ENCODE results near the gene METAP2. TPM values are rescaled to one million over a fixed set of nuclear protein-coding genes. Genes with fewer than 3 reads are reported as not detected.

METAP2 gene
- total RNA-seq, 4 donors from 2014 or later: 25.1 to 106 (median 30.0) TPM

DNA sequence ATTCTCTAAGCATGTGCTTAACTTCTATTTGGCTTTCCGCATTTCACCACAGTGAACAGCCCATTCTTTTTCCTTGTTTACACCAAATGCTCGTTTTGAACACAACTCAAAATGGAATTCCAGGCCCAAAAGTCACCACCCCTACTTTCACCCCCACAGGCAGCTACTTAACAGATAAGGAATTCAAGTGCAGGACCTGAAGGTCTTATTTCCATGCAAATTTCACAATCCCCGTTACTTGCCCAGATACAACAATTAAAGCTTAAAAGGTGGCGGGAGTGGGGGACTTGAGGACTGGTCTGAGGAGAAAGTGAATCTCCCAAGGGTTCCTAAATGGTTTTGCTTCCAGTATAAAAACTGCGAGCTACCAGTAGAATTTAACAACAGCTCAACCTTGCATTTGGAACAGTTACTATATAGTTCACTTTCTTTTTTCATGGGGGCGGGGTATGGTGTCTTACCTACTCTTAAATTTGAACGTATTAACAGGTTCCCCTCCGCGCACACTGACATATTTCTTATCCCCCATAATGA is 73.6 kb downstream of the METAP2 start:
- DNase-seq: no peak
- Histone ChIP-seq H3K36me3 (no peaks in the 10 kb centered on the region), H3K27me3 (peaks cover 0 to 14% of the 10 kb centered on the region in 2 donors), H3K9me3 (peaks cover 0 to 6% (median 0%) of the 10 kb centered on the region in 4 donors), H3K4me3 (peak overlapping the region; percentile 56 to 79 (median 58)), H3K27ac (peak overlapping the region in 3 of 4 donors; percentile 23 to 72 (median 69)), H3K4me1 (no peaks in the 10 kb centered on the region)
- TF ChIP-seq, protein P1, sequence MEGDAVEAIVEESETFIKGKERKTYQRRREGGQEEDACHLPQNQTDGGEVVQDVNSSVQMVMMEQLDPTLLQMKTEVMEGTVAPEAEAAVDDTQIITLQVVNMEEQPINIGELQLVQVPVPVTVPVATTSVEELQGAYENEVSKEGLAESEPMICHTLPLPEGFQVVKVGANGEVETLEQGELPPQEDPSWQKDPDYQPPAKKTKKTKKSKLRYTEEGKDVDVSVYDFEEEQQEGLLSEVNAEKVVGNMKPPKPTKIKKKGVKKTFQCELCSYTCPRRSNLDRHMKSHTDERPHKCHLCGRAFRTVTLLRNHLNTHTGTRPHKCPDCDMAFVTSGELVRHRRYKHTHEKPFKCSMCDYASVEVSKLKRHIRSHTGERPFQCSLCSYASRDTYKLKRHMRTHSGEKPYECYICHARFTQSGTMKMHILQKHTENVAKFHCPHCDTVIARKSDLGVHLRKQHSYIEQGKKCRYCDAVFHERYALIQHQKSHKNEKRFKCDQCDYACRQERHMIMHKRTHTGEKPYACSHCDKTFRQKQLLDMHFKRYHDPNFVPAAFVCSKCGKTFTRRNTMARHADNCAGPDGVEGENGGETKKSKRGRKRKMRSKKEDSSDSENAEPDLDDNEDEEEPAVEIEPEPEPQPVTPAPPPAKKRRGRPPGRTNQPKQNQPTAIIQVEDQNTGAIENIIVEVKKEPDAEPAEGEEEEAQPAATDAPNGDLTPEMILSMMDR (IDR thresholded peaks at IDR 0.05): no peak
- TF ChIP-seq POLR2A (IDR thresholded peaks at IDR 0.05): no peak

DNA sequence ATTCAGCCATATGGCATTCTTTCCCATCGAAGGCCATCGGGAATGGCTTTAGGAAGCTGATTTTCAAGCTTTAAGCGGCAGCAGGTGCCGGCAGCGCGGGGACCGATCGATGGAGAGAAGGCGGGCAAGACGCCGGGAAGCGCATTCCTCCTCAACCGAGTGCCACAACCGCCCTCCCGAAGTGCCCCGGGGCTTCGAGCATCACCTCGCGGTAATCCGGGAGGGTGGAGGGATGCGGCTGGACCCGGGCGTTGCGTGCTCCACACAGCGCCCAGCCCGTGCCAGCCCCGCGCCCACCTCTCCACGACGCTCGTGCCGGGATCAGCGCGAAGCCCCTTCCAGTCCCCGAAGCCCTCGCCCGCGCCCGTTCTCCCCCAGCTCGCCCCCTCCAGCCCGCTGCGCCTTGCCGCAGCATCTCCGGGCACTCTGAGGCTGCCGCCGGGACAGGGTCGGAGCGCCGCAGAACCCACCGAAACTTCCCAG is 74.1 kb downstream of the METAP2 start:
- no peaks in the 10 kb centered on the region for H3K4me1 ChIP-seq
- peak overlapping the region; percentile 56 to 79 (median 58) for H3K4me3 ChIP-seq
- H3K36me3 ChIP-seq: no peaks in the 10 kb centered on the region
- TF ChIP-seq POLR2A (IDR thresholded peaks at IDR 0.05): no peak
- TF ChIP-seq, protein P1 (IDR thresholded peaks at IDR 0.05): no peak
- peaks cover 0 to 14% of the 10 kb centered on the region in 2 donors for H3K27me3 ChIP-seq
- peak overlapping the region; percentile 23 to 76 (median 70) for H3K27ac ChIP-seq
- peaks cover 0 to 6% (median 0%) of the 10 kb centered on the region in 4 donors for H3K9me3 ChIP-seq
- peak in 2 of 3 donors; percentile 51 to 54 for DNase-seq

DNA sequence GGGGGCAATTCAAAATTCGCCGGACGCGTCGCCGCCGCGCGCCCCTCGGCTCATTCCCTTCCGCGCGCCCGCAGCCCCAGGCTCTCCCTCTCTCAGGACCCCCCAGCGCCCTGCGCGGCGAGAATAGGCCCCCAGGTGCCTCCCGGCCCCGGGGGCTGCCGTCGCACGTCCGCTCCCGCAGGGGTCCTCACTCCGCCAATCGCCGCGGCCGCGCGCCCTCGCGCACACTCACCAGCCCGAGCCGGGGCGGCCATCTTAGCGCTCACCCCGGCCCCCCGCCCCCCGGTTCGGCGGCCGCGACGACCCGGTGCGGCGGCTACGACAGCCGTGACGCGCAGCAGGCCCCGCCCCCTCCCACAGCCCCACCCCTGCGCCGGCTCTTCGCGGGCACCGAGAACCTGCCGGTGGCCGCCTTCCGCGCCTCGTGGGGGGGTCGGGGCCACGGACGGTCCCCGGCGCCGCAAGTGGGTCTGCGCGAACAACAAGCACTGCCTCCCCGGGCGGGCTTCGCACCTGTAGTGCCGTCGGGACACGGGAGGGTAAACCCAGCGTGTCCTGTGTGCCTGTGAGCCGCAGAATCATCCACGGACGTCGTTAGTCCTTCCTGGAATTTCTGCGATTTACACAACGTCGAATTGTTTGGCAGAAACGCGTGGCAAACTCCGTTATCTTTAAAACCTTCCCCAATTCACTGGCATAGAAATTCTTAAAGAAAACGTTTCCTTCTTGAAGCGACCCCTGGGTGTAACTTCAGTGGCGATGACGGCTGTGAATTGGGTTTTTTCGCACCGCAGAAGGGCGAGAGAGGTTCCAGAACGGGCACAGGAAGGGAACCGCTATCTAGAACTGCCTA is 74.8 kb downstream of the METAP2 start:
- peaks cover 0 to 14% of the 10 kb centered on the region in 2 donors for H3K27me3 ChIP-seq

DNA sequence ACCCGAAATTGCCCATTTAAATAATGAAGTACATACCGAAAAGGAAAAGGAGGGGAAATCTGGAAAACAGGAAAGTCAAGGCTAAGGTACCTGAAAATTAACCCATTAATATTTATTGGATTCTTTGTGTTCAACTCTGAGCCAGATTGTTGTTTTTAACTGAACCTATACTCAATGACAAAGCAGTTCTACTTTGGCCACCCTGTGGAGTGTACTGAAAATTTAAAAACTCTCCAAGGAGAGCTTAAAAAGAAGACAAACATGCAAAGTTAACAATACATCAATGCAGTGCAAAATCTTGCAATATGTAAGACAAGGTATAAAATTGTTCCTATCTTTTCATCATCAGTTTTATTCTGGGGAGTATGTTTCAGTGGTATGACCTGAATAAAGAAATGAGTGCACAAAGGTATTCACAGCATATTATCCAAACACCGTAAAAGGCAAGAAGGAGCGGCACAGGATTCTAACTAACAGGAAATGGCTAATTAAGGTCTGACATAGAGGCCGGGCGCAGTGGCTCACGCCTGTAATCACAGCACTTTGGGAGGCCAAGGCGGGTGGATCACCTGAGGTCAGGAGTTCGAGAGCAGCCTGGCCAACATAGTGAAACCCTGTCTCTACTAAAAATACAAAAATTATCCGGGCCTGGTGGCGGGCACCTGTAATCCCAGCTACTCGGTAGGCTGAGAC is 75.6 kb downstream of the METAP2 start:
- Histone ChIP-seq H3K9me3 (peaks cover 0 to 6% (median 0%) of the 10 kb centered on the region in 4 donors), H3K27me3 (peaks cover 0 to 14% of the 10 kb centered on the region in 2 donors), H3K4me3 (peak overlapping the region in 3 of 4 donors; percentile 56 to 79 (median 58)), H3K36me3 (no peaks in the 10 kb centered on the region), H3K4me1 (no peaks in the 10 kb centered on the region), H3K27ac (no peak overlapping the region)
- TF ChIP-seq, protein P1 (IDR thresholded peaks at IDR 0.05): no peak
- no peak for TF ChIP-seq POLR2A (IDR thresholded peaks at IDR 0.05)
- DNase-seq: no peak

More for the DNA sequence above, 74.8 kb downstream of the METAP2 start:
- DNase-seq: peak; percentile 63 to 75 (median 66)
- peak overlapping the region; percentile 56 to 79 (median 58) for H3K4me3 ChIP-seq
- H3K27ac ChIP-seq: peak overlapping the region; percentile 23 to 76 (median 70)
- H3K9me3 ChIP-seq: peaks cover 0 to 6% (median 0%) of the 10 kb centered on the region in 4 donors
- no peaks in the 10 kb centered on the region for H3K36me3 ChIP-seq
- TF ChIP-seq, protein P1 (IDR thresholded peaks at IDR 0.05): no peak
- no peak for TF ChIP-seq POLR2A (IDR thresholded peaks at IDR 0.05)
- no peaks in the 10 kb centered on the region for H3K4me1 ChIP-seq

DNA sequence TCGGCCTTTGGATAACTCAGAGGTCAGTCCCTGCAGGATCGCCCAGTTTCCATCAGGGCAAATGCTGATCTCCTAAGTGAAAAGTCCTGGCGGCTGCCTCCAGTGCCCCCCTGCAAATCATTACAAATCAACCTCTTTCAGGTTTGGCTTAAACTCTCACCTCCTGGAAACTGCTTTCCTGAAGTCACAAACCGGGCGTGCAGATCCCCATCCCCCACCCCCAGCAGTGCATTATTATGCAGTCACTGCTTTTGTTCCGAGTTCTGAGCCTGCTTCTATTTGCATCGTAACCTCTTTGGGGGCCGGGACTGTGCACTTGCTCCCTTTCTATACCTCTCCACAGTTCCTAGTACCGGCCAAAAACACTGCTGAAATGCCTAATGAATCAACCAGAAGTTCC is 77.4 kb downstream of the METAP2 start, which contains the start of gene USP44:
Gene USP44 (minus strand): TSS at position 172 of the 400 bp plus-strand sequence. CDS start 17,220 bp downstream, outside the sequence.
- Histone ChIP-seq H3K4me3 (no peak within 1 kb of the TSS), H3K27ac (no peak within 1 kb of the TSS), H3K36me3 (no peaks in the 10 kb centered on the region), H3K4me1 (no peaks in the 10 kb centered on the region), H3K9me3 (peaks cover 0 to 6% (median 0%) of the 10 kb centered on the region in 4 donors), H3K27me3 (peaks cover 0 to 14% of the 10 kb centered on the region in 2 donors)
- no peak for DNase-seq
- no peak for TF ChIP-seq POLR2A (IDR thresholded peaks at IDR 0.05)
- TF ChIP-seq, protein P1 (IDR thresholded peaks at IDR 0.05): no peak

All from Peyer's patch (tissue), 4 donors.